H1 (cell line): Measurements from ENCODE around the gene SF3A2.

ENCODE experiments used
- CREB1 ChIP-seq: IDR thresholded peaks from 2 replicates; pipeline ENCODE4 v1.6.1; 2012; ENCODE audit warnings: inconsistent platforms
- EP300 ChIP-seq, 2 experiments: IDR thresholded peaks; 1 replicate in 1 of 2; 2 replicates in 1 of 2; pipeline ENCODE4 v1.6.1; 2011 to 2012; ENCODE audit warnings: low read depth in 2 of 2, low read length in 2 of 2, mild to moderate bottlenecking in 2 of 2, borderline replicate concordance in 1 of 2, inconsistent platforms in 1 of 2, moderate library complexity in 1 of 2
- EZH2 ChIP-seq: fragments of 200-600 bp; sonication (generic); IDR thresholded peaks from 2 replicates; pipeline ENCODE4 v1.7.1; 2012; ENCODE audit warnings: low read depth, mild to moderate bottlenecking, moderate library complexity, low read length, inconsistent platforms; ENCODE audit not compliant: severe bottlenecking
- FOSL1 ChIP-seq: IDR thresholded peaks from 2 replicates; pipeline ENCODE4 v1.6.1; 2011; ENCODE audit warnings: mild to moderate bottlenecking, low read depth, low read length, moderate library complexity; ENCODE audit not compliant: insufficient read depth
- POLR2A ChIP-seq, 2 experiments: IDR thresholded peaks; 1 replicate in 1 of 2; 2 replicates in 1 of 2; pipeline ENCODE4 v1.6.1; 2011; ENCODE audit warnings: low read depth in 2 of 2, low read length in 2 of 2, mild to moderate bottlenecking in 2 of 2; ENCODE audit errors: control extremely low read depth in 1 of 2
- POLR2AphosphoS5 ChIP-seq: IDR thresholded peaks from 2 replicates; pipeline ENCODE4 v1.6.1; 2011; ENCODE audit warnings: low read depth, low read length
- TF ChIP-seq, protein P1 (sequence below), 3 experiments: IDR thresholded peaks; 1 replicate in 2 of 3; 2 replicates in 1 of 3; pipeline versions ENCODE4 v1.5.1 to v1.6.1; 2011; ENCODE audit warnings: low read length in 3 of 3, mild to moderate bottlenecking in 3 of 3, inconsistent platforms in 2 of 3, low read depth in 1 of 3, moderate library complexity in 1 of 3; ENCODE audit not compliant: insufficient read depth in 1 of 3; ENCODE audit errors: control extremely low read depth in 1 of 3
- TF ChIP-seq, protein P2 (sequence below): IDR thresholded peaks from 2 replicates; pipeline ENCODE4 v1.6.1; 2011; ENCODE audit warnings: low read length, improper control_type of control experiment

DNA sequence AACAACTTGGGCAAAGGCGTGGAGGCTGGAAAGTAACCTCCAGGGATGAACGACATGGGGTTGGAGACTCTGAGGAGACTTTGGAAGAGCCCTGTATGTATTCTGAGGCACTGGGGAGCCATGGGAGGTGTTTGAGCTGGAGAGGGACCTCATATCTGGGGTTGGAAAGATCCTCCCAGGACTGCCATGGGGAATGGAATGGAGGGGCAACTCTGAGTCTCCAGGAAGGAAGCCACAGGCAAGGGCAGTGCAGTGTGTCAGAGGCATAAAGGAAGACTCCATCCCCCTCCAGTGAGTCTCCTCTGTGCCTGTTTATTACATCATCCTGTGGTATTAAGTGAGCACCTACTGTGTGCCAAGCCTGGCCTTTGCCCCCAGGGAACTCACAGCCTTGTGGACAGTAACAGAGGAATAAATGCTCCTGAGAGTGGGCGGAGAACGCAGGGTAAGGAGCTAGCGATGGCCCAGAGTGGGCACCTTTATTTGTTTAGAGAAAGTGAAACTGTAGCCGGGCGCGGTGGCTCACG lies 37.6 kb downstream of the SF3A2 start:
- no peak for TF ChIP-seq CREB1
- TF ChIP-seq, protein P1, sequence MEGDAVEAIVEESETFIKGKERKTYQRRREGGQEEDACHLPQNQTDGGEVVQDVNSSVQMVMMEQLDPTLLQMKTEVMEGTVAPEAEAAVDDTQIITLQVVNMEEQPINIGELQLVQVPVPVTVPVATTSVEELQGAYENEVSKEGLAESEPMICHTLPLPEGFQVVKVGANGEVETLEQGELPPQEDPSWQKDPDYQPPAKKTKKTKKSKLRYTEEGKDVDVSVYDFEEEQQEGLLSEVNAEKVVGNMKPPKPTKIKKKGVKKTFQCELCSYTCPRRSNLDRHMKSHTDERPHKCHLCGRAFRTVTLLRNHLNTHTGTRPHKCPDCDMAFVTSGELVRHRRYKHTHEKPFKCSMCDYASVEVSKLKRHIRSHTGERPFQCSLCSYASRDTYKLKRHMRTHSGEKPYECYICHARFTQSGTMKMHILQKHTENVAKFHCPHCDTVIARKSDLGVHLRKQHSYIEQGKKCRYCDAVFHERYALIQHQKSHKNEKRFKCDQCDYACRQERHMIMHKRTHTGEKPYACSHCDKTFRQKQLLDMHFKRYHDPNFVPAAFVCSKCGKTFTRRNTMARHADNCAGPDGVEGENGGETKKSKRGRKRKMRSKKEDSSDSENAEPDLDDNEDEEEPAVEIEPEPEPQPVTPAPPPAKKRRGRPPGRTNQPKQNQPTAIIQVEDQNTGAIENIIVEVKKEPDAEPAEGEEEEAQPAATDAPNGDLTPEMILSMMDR (IDR thresholded peaks at IDR 0.05; ENCODE audit: control extremely low read depth in 1 of 3, insufficient read depth in 1 of 3, low read depth in 1 of 3, low read length in 3 of 3): no peak
- TF ChIP-seq EP300 (IDR thresholded peaks at IDR 0.05; ENCODE audit: borderline replicate concordance in 1 of 2, low read depth in 2 of 2, low read length in 2 of 2): no peak
- TF ChIP-seq POLR2A (IDR thresholded peaks at IDR 0.05; ENCODE audit: control extremely low read depth in 1 of 2, low read depth in 2 of 2, low read length in 2 of 2): no peak
- TF ChIP-seq EZH2: no peak
- TF ChIP-seq FOSL1: no peak
- no peak for TF ChIP-seq POLR2AphosphoS5
- TF ChIP-seq, protein P2, sequence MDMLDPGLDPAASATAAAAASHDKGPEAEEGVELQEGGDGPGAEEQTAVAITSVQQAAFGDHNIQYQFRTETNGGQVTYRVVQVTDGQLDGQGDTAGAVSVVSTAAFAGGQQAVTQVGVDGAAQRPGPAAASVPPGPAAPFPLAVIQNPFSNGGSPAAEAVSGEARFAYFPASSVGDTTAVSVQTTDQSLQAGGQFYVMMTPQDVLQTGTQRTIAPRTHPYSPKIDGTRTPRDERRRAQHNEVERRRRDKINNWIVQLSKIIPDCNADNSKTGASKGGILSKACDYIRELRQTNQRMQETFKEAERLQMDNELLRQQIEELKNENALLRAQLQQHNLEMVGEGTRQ: no peak
